ENCODE results near the gene SCN3B.

SCN3B gene

GRCh38 chr11:123698546-123699127, 44.2 kb upstream of the SCN3B start:
- TF ChIP-seq, protein P1, sequence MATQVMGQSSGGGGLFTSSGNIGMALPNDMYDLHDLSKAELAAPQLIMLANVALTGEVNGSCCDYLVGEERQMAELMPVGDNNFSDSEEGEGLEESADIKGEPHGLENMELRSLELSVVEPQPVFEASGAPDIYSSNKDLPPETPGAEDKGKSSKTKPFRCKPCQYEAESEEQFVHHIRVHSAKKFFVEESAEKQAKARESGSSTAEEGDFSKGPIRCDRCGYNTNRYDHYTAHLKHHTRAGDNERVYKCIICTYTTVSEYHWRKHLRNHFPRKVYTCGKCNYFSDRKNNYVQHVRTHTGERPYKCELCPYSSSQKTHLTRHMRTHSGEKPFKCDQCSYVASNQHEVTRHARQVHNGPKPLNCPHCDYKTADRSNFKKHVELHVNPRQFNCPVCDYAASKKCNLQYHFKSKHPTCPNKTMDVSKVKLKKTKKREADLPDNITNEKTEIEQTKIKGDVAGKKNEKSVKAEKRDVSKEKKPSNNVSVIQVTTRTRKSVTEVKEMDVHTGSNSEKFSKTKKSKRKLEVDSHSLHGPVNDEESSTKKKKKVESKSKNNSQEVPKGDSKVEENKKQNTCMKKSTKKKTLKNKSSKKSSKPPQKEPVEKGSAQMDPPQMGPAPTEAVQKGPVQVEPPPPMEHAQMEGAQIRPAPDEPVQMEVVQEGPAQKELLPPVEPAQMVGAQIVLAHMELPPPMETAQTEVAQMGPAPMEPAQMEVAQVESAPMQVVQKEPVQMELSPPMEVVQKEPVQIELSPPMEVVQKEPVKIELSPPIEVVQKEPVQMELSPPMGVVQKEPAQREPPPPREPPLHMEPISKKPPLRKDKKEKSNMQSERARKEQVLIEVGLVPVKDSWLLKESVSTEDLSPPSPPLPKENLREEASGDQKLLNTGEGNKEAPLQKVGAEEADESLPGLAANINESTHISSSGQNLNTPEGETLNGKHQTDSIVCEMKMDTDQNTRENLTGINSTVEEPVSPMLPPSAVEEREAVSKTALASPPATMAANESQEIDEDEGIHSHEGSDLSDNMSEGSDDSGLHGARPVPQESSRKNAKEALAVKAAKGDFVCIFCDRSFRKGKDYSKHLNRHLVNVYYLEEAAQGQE (IDR thresholded peaks at IDR 0.05; ENCODE audit: insufficient read depth in 1 of 2, low read depth in 2 of 2, low read length in 2 of 2) = no peak

DNA sequence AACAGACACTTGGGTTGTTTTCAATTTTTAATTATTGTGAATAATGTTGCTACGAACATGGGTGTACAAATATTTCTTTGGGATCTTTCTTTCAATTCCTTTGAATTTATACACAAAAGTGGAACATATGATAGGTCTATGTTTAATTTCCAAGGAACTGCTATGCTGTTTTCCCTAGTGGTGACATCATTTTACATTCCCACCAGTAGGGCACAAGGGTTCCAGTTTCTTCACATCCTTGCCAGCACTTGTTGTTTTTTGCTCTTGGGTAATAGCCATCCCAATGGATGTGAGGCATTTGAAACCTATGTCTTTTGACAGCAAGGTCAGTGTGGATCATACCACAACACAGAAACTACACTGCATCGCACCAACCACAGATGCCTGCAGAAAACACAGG, 41.8 kb upstream of the SCN3B start:
- TF ChIP-seq, protein P1 (IDR thresholded peaks at IDR 0.05; ENCODE audit: insufficient read depth in 1 of 2, low read depth in 2 of 2, low read length in 2 of 2) = no peak
- TF ChIP-seq TAF1 (IDR thresholded peaks at IDR 0.05; ENCODE audit: borderline replicate concordance, insufficient read depth, low read length) (no peak), FOXP2 (optimal IDR thresholded peaks at IDR 0.05; ENCODE audit: borderline replicate concordance, extremely low read depth, extremely low read length, insufficient read depth) (no peak), POLR2AphosphoS5 (IDR thresholded peaks at IDR 0.05; ENCODE audit: low read depth, low read length) (no peak), SIN3A (IDR thresholded peaks at IDR 0.05; ENCODE audit: borderline replicate concordance, insufficient read depth, low read length) (no peak)

- no peak for TF ChIP-seq SIN3A (IDR thresholded peaks at IDR 0.05; ENCODE audit: borderline replicate concordance, insufficient read depth, low read length)
- TF ChIP-seq, protein P1 (IDR thresholded peaks at IDR 0.05; ENCODE audit: insufficient read depth in 1 of 2, low read depth in 2 of 2, low read length in 2 of 2) = no peak
- TF ChIP-seq FOXP2 (optimal IDR thresholded peaks at IDR 0.05; ENCODE audit: borderline replicate concordance, extremely low read depth, extremely low read length, insufficient read depth) = no peak
- TF ChIP-seq TAF1 (IDR thresholded peaks at IDR 0.05; ENCODE audit: borderline replicate concordance, insufficient read depth, low read length) = no peak
- TF ChIP-seq POLR2AphosphoS5 (IDR thresholded peaks at IDR 0.05; ENCODE audit: low read depth, low read length) = no peak
These were observed 40.8 kb upstream of the SCN3B start for GRCh38 chr11:123695231-123695630.

- no peak for TF ChIP-seq POLR2AphosphoS5 (IDR thresholded peaks at IDR 0.05; ENCODE audit: low read depth, low read length)
- TF ChIP-seq, protein P1 (IDR thresholded peaks at IDR 0.05; ENCODE audit: insufficient read depth in 1 of 2, low read depth in 2 of 2, low read length in 2 of 2) = no peak
- no peak for TF ChIP-seq FOXP2 (optimal IDR thresholded peaks at IDR 0.05; ENCODE audit: borderline replicate concordance, extremely low read depth, extremely low read length, insufficient read depth)
- no peak for TF ChIP-seq SIN3A (IDR thresholded peaks at IDR 0.05; ENCODE audit: borderline replicate concordance, insufficient read depth, low read length)
- no peak for TF ChIP-seq TAF1 (IDR thresholded peaks at IDR 0.05; ENCODE audit: borderline replicate concordance, insufficient read depth, low read length)
These were observed 40.1 kb upstream of the SCN3B start for GRCh38 chr11:123694551-123694950.

DNA sequence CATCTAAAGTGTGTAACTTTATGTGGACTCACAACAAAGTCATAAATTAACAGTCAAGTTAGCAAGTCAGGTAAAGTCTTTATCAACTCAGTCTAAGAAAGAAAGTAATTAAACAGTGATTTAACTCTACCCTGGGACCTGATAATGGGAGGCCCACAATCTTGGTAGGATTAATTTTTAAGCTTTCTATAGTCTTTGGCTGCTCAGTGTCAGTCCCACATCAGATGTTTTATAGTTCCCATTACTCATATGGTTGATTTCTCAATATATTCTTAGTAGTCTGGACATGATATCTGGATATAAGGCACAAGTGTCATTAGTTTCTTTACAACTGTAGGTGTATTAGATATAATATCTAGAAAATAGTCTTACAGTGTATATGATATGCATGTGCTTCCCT, 38.5 kb upstream of the SCN3B start:
- no peak for TF ChIP-seq FOXP2 (optimal IDR thresholded peaks at IDR 0.05; ENCODE audit: borderline replicate concordance, extremely low read depth, extremely low read length, insufficient read depth)
- no peak for TF ChIP-seq TAF1 (IDR thresholded peaks at IDR 0.05; ENCODE audit: borderline replicate concordance, insufficient read depth, low read length)
- no peak for TF ChIP-seq POLR2AphosphoS5 (IDR thresholded peaks at IDR 0.05; ENCODE audit: low read depth, low read length)
- TF ChIP-seq SIN3A (IDR thresholded peaks at IDR 0.05; ENCODE audit: borderline replicate concordance, insufficient read depth, low read length) = no peak
- TF ChIP-seq, protein P1 (IDR thresholded peaks at IDR 0.05; ENCODE audit: insufficient read depth in 1 of 2, low read depth in 2 of 2, low read length in 2 of 2) = no peak
